H1 (cell line): ENCODE results near the gene SOAT2. TPM values are rescaled to one million over a fixed set of nuclear protein-coding genes. Genes with fewer than 3 reads are reported as not detected.

Experiments
- CTCF ChIA-PET: fragments of 300-600 bp; sonication (Branson Sonifier 250); formaldehyde crosslinking; loops from one replicate; lab custom pipeline; 2021; ENCODE audit not compliant: partially characterized antibody; lab: Charles Lee
- POLR2A ChIA-PET: fragments of 300-600 bp; sonication (Branson Sonifier 250); formaldehyde crosslinking; loops from one replicate; lab custom pipeline; 2021; ENCODE audit warnings: inconsistent platforms; ENCODE audit not compliant: partially characterized antibody; lab: Charles Lee
- DNase-seq, 2 experiments: peaks; one replicate each; pipeline versions ENCODE4 v3.0.0 to v3.0.0-alpha.2; 2010 to 2022; ENCODE audit warnings: low spot score in 2 of 2, low read depth in 1 of 2, mixed read lengths in 1 of 2
- FAIRE-seq: peaks from 2 replicates; lab custom pipeline; 2011; peaks lifted over from hg19 to GRCh38; lab: Jason Lieb, UNC
- H2AFZ ChIP-seq: 2 replicates; pipeline ENCODE4 v1.8.1; 2012; ENCODE audit warnings: low read length, inconsistent platforms
- H2AK5ac ChIP-seq: 2 replicates; pipeline ENCODE4 v1.6.1; 2013; ENCODE audit warnings: low read depth, low read length
- H2BK120ac ChIP-seq: replicated peaks from 2 replicates; pipeline ENCODE3; 2013; ENCODE audit warnings: low read depth, low read length, inconsistent platforms
- H2BK12ac ChIP-seq: 2 replicates; pipeline ENCODE4 v1.6.1; 2013; ENCODE audit warnings: low read depth, low read length
- H2BK15ac ChIP-seq: 2 replicates; pipeline ENCODE4 v1.6.1; 2013; ENCODE audit warnings: low read length
- H2BK20ac ChIP-seq: 2 replicates; pipeline ENCODE4 v1.6.1; 2013; ENCODE audit warnings: low read length
- H2BK5ac ChIP-seq: 2 replicates; pipeline ENCODE4 v1.6.1; 2013; ENCODE audit warnings: low read depth, low read length
- H3K14ac ChIP-seq: 2 replicates; pipeline ENCODE4 v1.6.1; 2013; ENCODE audit warnings: inconsistent platforms; ENCODE audit not compliant: insufficient read length
- H3K18ac ChIP-seq: 2 replicates; pipeline ENCODE4 v1.6.1; 2013; ENCODE audit warnings: low read length; ENCODE audit errors: extremely low read depth
- H3K23ac ChIP-seq: 2 replicates; pipeline ENCODE4 v1.6.1; 2013; ENCODE audit warnings: inconsistent platforms; ENCODE audit not compliant: insufficient read length
- H3K23me2 ChIP-seq: 2 replicates; pipeline ENCODE4 v1.6.1; 2013; ENCODE audit warnings: low read depth, low read length
- H3K27ac ChIP-seq: 2 replicates; pipeline ENCODE4 v1.6.1; 2011; ENCODE audit warnings: low read depth, low read length, inconsistent platforms
- H3K27me3 ChIP-seq, 4 experiments: replicated peaks in 1 of 4; 1 replicate in 1 of 4; 2 replicates in 3 of 4; pipeline versions ENCODE4 v1.6.1 to v1.8.1; 2011 to 2013; ENCODE audit warnings: low read length in 3 of 4, mild to moderate bottlenecking in 3 of 4, inconsistent platforms in 2 of 4, mixed read lengths in 2 of 4, moderate library complexity in 1 of 4; ENCODE audit not compliant: control insufficient read depth in 3 of 4, insufficient read depth in 3 of 4; ENCODE audit errors: extremely low read depth in 1 of 4
- H3K36me3 ChIP-seq, 4 experiments: 2 replicates each; pipeline versions ENCODE4 v1.6.1 to v1.8.1; 2011 to 2013; ENCODE audit warnings: mild to moderate bottlenecking in 4 of 4, low read length in 3 of 4, moderate library complexity in 2 of 4, control low read depth in 1 of 4, inconsistent platforms in 1 of 4; ENCODE audit not compliant: insufficient read depth in 4 of 4, control insufficient read depth in 2 of 4
- H3K4ac ChIP-seq: replicated peaks from 2 replicates; pipeline ENCODE3; 2013; ENCODE audit warnings: low read length, low read depth, mixed read lengths, inconsistent platforms; ENCODE audit not compliant: insufficient read length
- H3K4me1 ChIP-seq, 4 experiments: replicated peaks in 1 of 4; 1 replicate in 1 of 4; 2 replicates in 3 of 4; pipeline versions ENCODE4 v1.6.1 to v1.8.1; 2011 to 2013; ENCODE audit warnings: low read length in 3 of 4, inconsistent platforms in 2 of 4, mixed read lengths in 1 of 4; ENCODE audit not compliant: insufficient read depth in 4 of 4, control insufficient read depth in 3 of 4
- H3K4me2 ChIP-seq, 2 experiments: 2 replicates each; pipeline versions ENCODE4 v1.6.1 to v1.8.1; 2011 to 2013; ENCODE audit warnings: low read depth in 2 of 2, low read length in 2 of 2, control low read depth in 1 of 2, inconsistent platforms in 1 of 2, mild to moderate bottlenecking in 1 of 2; ENCODE audit not compliant: insufficient read depth in 1 of 2
- H3K4me3 ChIP-seq, 4 experiments: fragments of 200-600, 300-600 bp in 1 of 4; sonication (generic), shearing (Covaris generic), sonication (Bioruptor Twin) in 1 of 4; 2 replicates each; pipeline versions ENCODE4 v1.5.1 to v1.8.1; 2011 to 2016; ENCODE audit warnings: low read length in 4 of 4, low read depth in 3 of 4, control low read depth in 2 of 4, inconsistent platforms in 2 of 4, mild to moderate bottlenecking in 2 of 4, mixed read lengths in 1 of 4, moderate library complexity in 1 of 4; ENCODE audit not compliant: insufficient read depth in 2 of 4; ENCODE audit errors: extremely low read depth in 1 of 4
- H3K56ac ChIP-seq: replicated peaks from 2 replicates; pipeline ENCODE3; 2013; ENCODE audit warnings: low read depth, mild to moderate bottlenecking, mixed read lengths, low read length, inconsistent platforms; ENCODE audit not compliant: insufficient read length
- H3K79me1 ChIP-seq: 2 replicates; pipeline ENCODE4 v1.6.1; 2013; ENCODE audit warnings: low read depth, low read length, control low read depth
- H3K79me2 ChIP-seq, 2 experiments: 2 replicates each; pipeline versions ENCODE4 v1.6.1 to v1.8.1; 2012 to 2013; ENCODE audit warnings: low read length in 2 of 2, mild to moderate bottlenecking in 2 of 2, inconsistent platforms in 1 of 2; ENCODE audit not compliant: insufficient read depth in 2 of 2, control insufficient read depth in 1 of 2
- H3K9ac ChIP-seq, 4 experiments: replicated peaks in 1 of 4; 1 replicate in 1 of 4; 2 replicates in 3 of 4; pipeline versions ENCODE4 v1.6.1 to v1.8.1; 2011 to 2013; ENCODE audit warnings: low read depth in 3 of 4, low read length in 3 of 4, control low read depth in 2 of 4, mild to moderate bottlenecking in 2 of 4, moderate library complexity in 2 of 4, inconsistent platforms in 1 of 4; ENCODE audit errors: extremely low read depth in 1 of 4
- H3K9me3 ChIP-seq, 2 experiments: 2 replicates each; pipeline versions ENCODE4 v1.6.1 to v1.8.1; 2012 to 2013; ENCODE audit warnings: mild to moderate bottlenecking in 2 of 2, moderate library complexity in 2 of 2, control low read depth in 1 of 2, inconsistent platforms in 1 of 2, low read depth in 1 of 2, low read length in 1 of 2, mixed read lengths in 1 of 2; ENCODE audit not compliant: insufficient read depth in 2 of 2
- H4K20me1 ChIP-seq, 2 experiments: replicated peaks in 1 of 2; 2 replicates each; pipeline versions ENCODE3 to v1.8.1; 2011 to 2013; ENCODE audit warnings: inconsistent platforms in 2 of 2, low read length in 2 of 2, mild to moderate bottlenecking in 1 of 2; ENCODE audit not compliant: insufficient read depth in 2 of 2, control insufficient read depth in 1 of 2
- H4K5ac ChIP-seq: 2 replicates; pipeline ENCODE4 v1.6.1; 2013; ENCODE audit warnings: low read length, low read depth, mixed read lengths, inconsistent platforms; ENCODE audit not compliant: insufficient read length
- H4K8ac ChIP-seq: 2 replicates; pipeline ENCODE4 v1.8.0; 2013; ENCODE audit warnings: mild to moderate bottlenecking, moderate library complexity, low read length, inconsistent platforms; ENCODE audit not compliant: insufficient read depth; ENCODE audit errors: extremely low read depth
- H4K91ac ChIP-seq: replicated peaks from 2 replicates; pipeline ENCODE3; 2013; ENCODE audit warnings: low read length, mixed read lengths, inconsistent platforms; ENCODE audit not compliant: insufficient read length
- BACH1 ChIP-seq: IDR thresholded peaks from 2 replicates; pipeline ENCODE4 v1.6.1; 2012; ENCODE audit warnings: low read length, improper control_type of control experiment
- CEBPB ChIP-seq: IDR thresholded peaks from 2 replicates; pipeline ENCODE4 v1.6.1; 2012; ENCODE audit warnings: low read depth, low read length
- E2F6 ChIP-seq: IDR thresholded peaks from 2 replicates; pipeline ENCODE4 v1.6.1; 2012; ENCODE audit warnings: inconsistent platforms
- HDAC2 ChIP-seq, 2 experiments: fragments of 300-600 bp in 1 of 2; sonication (generic) in 1 of 2; IDR thresholded peaks; 2 replicates each; pipeline ENCODE4 v1.6.1; 2011 to 2012; ENCODE audit warnings: low read depth in 2 of 2, low read length in 2 of 2, mild to moderate bottlenecking in 2 of 2, moderate library complexity in 2 of 2, borderline replicate concordance in 1 of 2, inconsistent platforms in 1 of 2
- MAX ChIP-seq: IDR thresholded peaks from 2 replicates; pipeline ENCODE4 v1.6.1; 2012; ENCODE audit warnings: inconsistent platforms
- RFX5 ChIP-seq: IDR thresholded peaks from 2 replicates; pipeline ENCODE4 v1.6.1; 2011; ENCODE audit warnings: low read depth, low read length, improper control_type of control experiment, borderline replicate concordance
- SAP30 ChIP-seq: fragments of 300-600 bp; sonication (generic); IDR thresholded peaks from 2 replicates; pipeline ENCODE4 v1.7.1; 2012; ENCODE audit warnings: low read length, moderate library complexity, mild to moderate bottlenecking, inconsistent platforms; ENCODE audit not compliant: insufficient read depth, insufficient replicate concordance
- SIRT6 ChIP-seq: IDR thresholded peaks from one replicate; pipeline ENCODE4 v1.7.1; 2012; ENCODE audit warnings: low read length, inconsistent platforms
- SP2 ChIP-seq: IDR thresholded peaks from 2 replicates; pipeline ENCODE4 v1.6.1; 2012; ENCODE audit warnings: mild to moderate bottlenecking, low read length, inconsistent platforms
- SRF ChIP-seq: IDR thresholded peaks from 2 replicates; pipeline ENCODE4 v1.6.1; 2011; ENCODE audit warnings: mild to moderate bottlenecking, low read depth, low read length, moderate library complexity
- TAF7 ChIP-seq: optimal IDR thresholded peaks from 2 replicates; pipeline ENCODE3; 2011; ENCODE audit warnings: low read depth, mild to moderate bottlenecking, inconsistent platforms, low read length, moderate library complexity, borderline replicate concordance
- USF2 ChIP-seq: IDR thresholded peaks from 2 replicates; pipeline ENCODE4 v1.6.1; 2011; ENCODE audit warnings: low read length, improper control_type of control experiment
- WGBS, 2 experiments: shearing (Covaris generic) in 1 of 2; methylation state at CpG; one replicate each; pipeline versions ENCODE4 v1.1.6 to v1.1.7; 2013 to 2015; ENCODE audit warnings: low lambda C conversion rate in 2 of 2, mixed read lengths in 2 of 2, inconsistent platforms in 1 of 2, low coverage in 1 of 2, missing lambda C conversion rate in 1 of 2; ENCODE audit not compliant: insufficient replicate concordance in 2 of 2, insufficient coverage in 1 of 2, insufficient read length in 1 of 2; ENCODE audit errors: extremely low coverage in 1 of 2, missing lambda C conversion rate in 1 of 2; 5-methylcytosine and 5-hydroxymethylcytosine counted together
- polyA plus RNA-seq, 7 experiments: library from polyadenylated mRNA; depleted of rRNA in 3 of 7; stranded (reverse) in 5 of 7; unstranded in 2 of 7; fragments of >200 nt in 5 of 7; fragments of 200-250 nt in 2 of 7; gene quantifications; 1 replicate in 5 of 7; 2 replicates in 1 of 7; 4 replicates in 1 of 7; pipeline versions ENCODE4 v1.2.1 to v1.2.3, GENCODE V29; 2011 to 2013; ENCODE audit warnings: missing spikeins in 2 of 7, mixed read lengths in 2 of 7
- total RNA-seq: library from RNA; stranded (reverse); fragmentation: NEBNext Ultra II Directional; extraction: Animal tissue kit (Norgen Biotek cat#: 25700); gene quantifications from 2 replicates; pipeline ENCODE4 v1.2.1, GENCODE V29; 2021

Gene SOAT2
- total and polyA plus RNA-seq, 2 of the 8 experiments (the other 6 are each of a cell fraction or from before 2014, with no cell fraction given): 0.08 TPM; not detected in 1

GRCh38 chr12:53094394-53094787 is 8.9 kb upstream of the SOAT2 start:
- no peak overlapping the region for H3K4me3 ChIP-seq
- H2BK15ac ChIP-seq: no peak overlapping the region
- H3K9ac ChIP-seq: no peak overlapping the region
- peaks cover 0 to 27% (median 16%) of the 10 kb centered on the region in 4 experiments; a peak in 5 of 7 replicates for H3K27me3 ChIP-seq
- H3K27ac ChIP-seq: no peak overlapping the region
- H3K36me3 ChIP-seq: no peaks in the 10 kb centered on the region
- no peaks in the 10 kb centered on the region for H4K20me1 ChIP-seq
- H2BK120ac ChIP-seq: no peak overlapping the region
- H2AFZ ChIP-seq: no peak overlapping the region
- FAIRE-seq (no peak), DNase-seq (no peak)
- H3K23ac ChIP-seq: no peak overlapping the region
- H2BK20ac ChIP-seq: no peak overlapping the region
- no peak overlapping the region for H4K5ac ChIP-seq
- no peak overlapping the region for H4K8ac ChIP-seq
- no peak overlapping the region for H3K56ac ChIP-seq
- ChIA-PET CTCF (interaction anchor here (0.8 to 19.1 kb wide), 4 partner anchors 9 to 147 kb away, joined by 3 to 531 read pairs (median 5); partner anchors contain the start of genes SOAT2 and SPRYD3), POLR2A (interaction anchor here (0.5 to 2.9 kb wide), 6 partner anchors 9 to 188 kb away, joined by 3 to 13 read pairs (median 4); partner anchors contain the start of genes SOAT2 and SPRYD3)
- H3K79me2 ChIP-seq: no peaks in the 10 kb centered on the region
- no peak overlapping the region for H3K4ac ChIP-seq
- no peaks in the 10 kb centered on the region for H3K9me3 ChIP-seq
- no peak overlapping the region for H2BK5ac ChIP-seq
- H3K14ac ChIP-seq: no peak overlapping the region
- 87% methylated on average over 6 of the region's 6 CpGs; no CpG with 5 or more reads in 1 of the 2 experiments for WGBS, 2 experiments
- H2BK12ac ChIP-seq: 0 out of 2 replicates have a peak overlapping the region, but pooled peaks have one; percentile 50
- no peaks in the 10 kb centered on the region for H3K79me1 ChIP-seq
- no peak overlapping the region for H4K91ac ChIP-seq
- peak overlapping the region; percentile 57; the same call in 1 of the 2 replicates for H2AK5ac ChIP-seq
- H3K18ac ChIP-seq: no peak overlapping the region
- H3K4me1 ChIP-seq: peaks cover 4 to 22% (median 5%) of the 10 kb centered on the region in 4 experiments
- H3K4me2 ChIP-seq: no peak overlapping the region
- peaks cover 28% of the 10 kb centered on the region for H3K23me2 ChIP-seq
- TF ChIP-seq SP2 (no peak), E2F6 (no peak), USF2 (no peak), BACH1 (no peak), HDAC2 (IDR thresholded peaks at IDR 0.05; ENCODE audit: borderline replicate concordance in 1 of 2, low read depth in 2 of 2, low read length in 2 of 2) (no peak), SIRT6 (no peak), TAF7 (no peak), CEBPB (no peak), MAX (no peak), SAP30 (no peak), RFX5 (no peak), SRF (no peak)
